ENCODE results near the gene TTL. TPM values are rescaled to one million over a fixed set of nuclear protein-coding genes. Genes with fewer than 3 reads are reported as not detected.

The TTL gene
- polyA plus RNA-seq, 3 donors = 2.7 to 13.9 (median 5.4) TPM

DNA sequence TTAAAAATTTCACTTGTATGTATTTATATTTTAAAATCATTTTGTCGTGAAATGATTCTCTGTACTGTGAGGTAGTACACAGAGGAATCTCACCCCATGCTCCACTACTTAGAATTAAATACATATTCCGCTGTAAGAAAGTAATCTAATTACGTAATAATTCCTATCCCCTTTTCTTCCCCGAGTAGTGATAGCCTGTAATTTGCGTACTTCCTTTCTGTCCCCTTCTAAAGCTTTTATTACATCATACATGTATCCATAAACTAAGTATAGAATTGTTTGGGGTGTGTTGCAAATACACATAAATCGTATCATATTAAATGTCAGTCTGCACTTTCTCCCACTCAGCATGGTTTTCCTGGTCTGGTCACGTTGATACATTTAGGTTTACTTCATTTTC, 90.0 kb downstream of the TTL start:
- Histone ChIP-seq H3K79me2 (ENCODE audit: insufficient read depth, low read length) (no peaks in the 10 kb centered on the region), H3K27ac (ENCODE audit: low read depth in 1 of 2, low read length in 2 of 2) (no peak overlapping the region)
- H3K4me1 Mint-ChIP-seq = no peaks in the 10 kb centered on the region

GRCh38 chr2:112577756-112578155, 95.8 kb downstream of the TTL start:
- Mint-ChIP-seq H3K9me3 (no peaks in the 10 kb centered on the region), H3K36me3 (peaks cover 38 to 48% of the 10 kb centered on the region in 2 donors), H3K4me3 (no peak overlapping the region), H3K27ac (no peak overlapping the region), H3K4me1 (peaks cover 13% of the 10 kb centered on the region), H3K27me3 (ENCODE audit: low read depth in 3 of 3) (no peaks in the 10 kb centered on the region)
- Histone ChIP-seq H4K20me1 (ENCODE audit: insufficient read depth, low read length) (no peaks in the 10 kb centered on the region), H3K27me3 (ENCODE audit: control insufficient read depth in 2 of 2, insufficient read depth in 2 of 2, low read length in 2 of 2) (no peaks in the 10 kb centered on the region), H3K4me3 (replicated peaks in 1 of 3; ENCODE audit: low read depth in 2 of 3, low read length in 3 of 3) (no peak overlapping the region), H3K36me3 (replicated peaks in 1 of 2; ENCODE audit: control insufficient read depth in 1 of 2, insufficient read depth in 2 of 2, low read length in 2 of 2) (peaks cover 39 to 44% of the 10 kb centered on the region in 2 donors), H3K9me3 (replicated peaks in 1 of 2; ENCODE audit: control insufficient read depth in 1 of 2, insufficient read depth in 1 of 2, low read length in 2 of 2) (no peaks in the 10 kb centered on the region), H3K9ac (ENCODE audit: insufficient read depth, low read length, poor library complexity, severe bottlenecking) (no peak overlapping the region), H3K4me1 (ENCODE audit: control insufficient read depth in 1 of 2, insufficient read depth in 2 of 2, low read length in 2 of 2) (peaks cover 3 to 5% of the 10 kb centered on the region in 2 donors), H3K4me2 (replicated peaks; ENCODE audit: extremely low read depth, low read length, poor library complexity, severe bottlenecking) (no peak overlapping the region), H2AFZ (ENCODE audit: insufficient read depth, low read depth, low read length, poor library complexity, severe bottlenecking) (no peak overlapping the region), H3K79me2 (ENCODE audit: insufficient read depth, low read length) (no peaks in the 10 kb centered on the region), H3K27ac (ENCODE audit: low read depth in 1 of 2, low read length in 2 of 2) (no peak overlapping the region)
- no peak for DNase-seq
- no peak for TF ChIP-seq CTCF (IDR thresholded peaks at IDR 0.05)
- 100% methylated on average over 1 of the region's 5 CpGs for WGBS (ENCODE audit: insufficient coverage)
- intact Hi-C loops (cut with micrococcal nuclease) = no loop called here

More for the DNA sequence above, 90.0 kb downstream of the TTL start:
- H3K27me3 ChIP-seq (ENCODE audit: control insufficient read depth in 2 of 2, insufficient read depth in 2 of 2, low read length in 2 of 2) = no peaks in the 10 kb centered on the region
- H3K4me3 ChIP-seq (replicated peaks in 1 of 3; ENCODE audit: low read depth in 2 of 3, low read length in 3 of 3) = no peak overlapping the region
- no peaks in the 10 kb centered on the region for H3K9me3 ChIP-seq (replicated peaks in 1 of 2; ENCODE audit: control insufficient read depth in 1 of 2, insufficient read depth in 1 of 2, low read length in 2 of 2)
- H4K20me1 ChIP-seq (ENCODE audit: insufficient read depth, low read length) = no peaks in the 10 kb centered on the region
- Mint-ChIP-seq H3K36me3 (peaks cover 86 to 98% of the 10 kb centered on the region in 2 donors), H3K4me3 (no peak overlapping the region), H3K27ac (no peak overlapping the region), H3K9me3 (peaks cover 0 to 6% (median 2%) of the 10 kb centered on the region in 7 donors), H3K27me3 (ENCODE audit: low read depth in 3 of 3) (no peaks in the 10 kb centered on the region)
- no peak overlapping the region for H2AFZ ChIP-seq (ENCODE audit: insufficient read depth, low read depth, low read length, poor library complexity, severe bottlenecking)
- no peak for DNase-seq
- no peak for TF ChIP-seq CTCF (IDR thresholded peaks at IDR 0.05)
- intact Hi-C loops (cut with micrococcal nuclease) = no loop called here
- WGBS (ENCODE audit: insufficient coverage) = no CpG with 5 or more reads among the region's 7 CpGs
- no peaks in the 10 kb centered on the region for H3K4me1 ChIP-seq (ENCODE audit: control insufficient read depth in 1 of 2, insufficient read depth in 2 of 2, low read length in 2 of 2)
- no peak overlapping the region for H3K4me2 ChIP-seq (replicated peaks; ENCODE audit: extremely low read depth, low read length, poor library complexity, severe bottlenecking)
- peaks cover 87 to 100% of the 10 kb centered on the region in 2 donors for H3K36me3 ChIP-seq (replicated peaks in 1 of 2; ENCODE audit: control insufficient read depth in 1 of 2, insufficient read depth in 2 of 2, low read length in 2 of 2)
- no peak overlapping the region for H3K9ac ChIP-seq (ENCODE audit: insufficient read depth, low read length, poor library complexity, severe bottlenecking)

Measured in CD14-positive monocyte (primary cell).